GM08714 (cell line): ENCODE data around the gene KRT7.
A peak's percentile ranks its signal among the peaks of the same experiment; 100 is the strongest.
"Not testable (repeated sequence)": the region's sequence is repeated elsewhere in the genome, so short reads cannot be mapped to it uniquely, and the experiment has no call there.

Source experiments
- H3K4me3 ChIP-seq: fragments of 200-500 bp; sonication (Bioruptor generic); 2 replicates; pipeline ENCODE4 v1.5.1; 2014; ENCODE audit warnings: mild to moderate bottlenecking, low read length, inconsistent platforms
- ZNF274 ChIP-seq: IDR thresholded peaks from 2 replicates; pipeline ENCODE4 v1.6.1; 2012; ENCODE audit warnings: mild to moderate bottlenecking, low read depth, low read length

KRT7 gene

DNA sequence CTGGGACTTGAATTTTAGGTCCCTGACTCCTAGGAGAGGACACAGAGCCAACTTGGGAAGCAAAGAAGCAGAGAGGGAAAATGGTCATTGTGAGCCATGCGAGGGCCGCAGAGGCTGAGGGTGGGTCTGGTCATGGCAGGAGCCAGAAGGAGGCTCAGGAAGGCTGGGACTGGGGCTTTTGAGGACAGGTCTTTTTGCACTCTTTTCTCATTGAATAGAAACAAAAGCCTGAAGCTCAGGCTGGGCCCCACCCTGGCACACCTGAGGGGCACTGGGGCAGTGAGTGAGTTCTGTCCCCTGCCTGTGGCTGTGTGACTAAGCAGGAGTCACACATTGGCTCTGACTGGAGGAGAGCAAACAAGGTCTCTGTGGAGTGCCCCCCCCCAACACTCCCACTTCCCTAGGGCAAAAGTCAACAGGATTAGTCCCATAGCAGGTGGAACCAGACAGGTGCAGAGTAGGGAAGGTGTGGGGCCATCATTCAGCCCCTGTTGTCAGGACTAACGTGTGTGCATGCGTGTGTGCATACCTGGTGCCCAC, 2.8 kb downstream of the KRT7 start:
- TF ChIP-seq ZNF274, result no peak
- H3K4me3 ChIP-seq, result no peak overlapping the region

DNA sequence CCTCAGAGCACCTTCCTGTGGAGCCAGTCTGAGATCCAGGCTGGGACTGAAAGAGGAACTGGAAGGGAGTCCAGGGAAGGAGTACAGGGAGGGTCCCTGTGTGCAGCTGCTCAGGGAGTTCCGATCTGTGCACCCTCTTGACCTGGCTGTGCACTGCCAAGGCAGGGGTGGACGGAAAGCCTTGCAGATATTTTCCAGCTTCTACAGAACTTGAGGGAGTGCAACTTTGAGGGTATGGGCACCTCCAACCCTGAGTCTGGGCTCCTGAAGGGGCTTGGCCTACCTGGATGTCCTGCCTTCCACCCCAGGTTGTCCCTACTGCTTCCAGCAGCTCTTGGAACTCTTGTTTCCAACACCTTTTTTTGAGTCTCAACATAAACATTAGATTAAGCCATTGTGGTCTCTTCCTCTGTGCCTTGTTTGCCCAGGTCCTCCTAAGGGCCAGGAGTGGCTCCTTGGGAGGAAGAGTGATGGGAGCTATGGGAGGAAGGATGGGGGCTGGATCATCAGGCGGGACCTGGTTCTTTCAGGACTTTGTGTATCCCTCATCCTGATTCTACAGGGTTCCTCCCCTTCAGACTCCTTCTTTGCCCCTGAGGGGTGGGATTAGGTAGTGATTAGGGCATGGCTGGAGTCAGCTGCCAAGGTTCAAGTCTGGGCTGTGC, 3.5 kb downstream of the KRT7 start:
- no peak overlapping the region for H3K4me3 ChIP-seq
- TF ChIP-seq ZNF274, result no peak

DNA sequence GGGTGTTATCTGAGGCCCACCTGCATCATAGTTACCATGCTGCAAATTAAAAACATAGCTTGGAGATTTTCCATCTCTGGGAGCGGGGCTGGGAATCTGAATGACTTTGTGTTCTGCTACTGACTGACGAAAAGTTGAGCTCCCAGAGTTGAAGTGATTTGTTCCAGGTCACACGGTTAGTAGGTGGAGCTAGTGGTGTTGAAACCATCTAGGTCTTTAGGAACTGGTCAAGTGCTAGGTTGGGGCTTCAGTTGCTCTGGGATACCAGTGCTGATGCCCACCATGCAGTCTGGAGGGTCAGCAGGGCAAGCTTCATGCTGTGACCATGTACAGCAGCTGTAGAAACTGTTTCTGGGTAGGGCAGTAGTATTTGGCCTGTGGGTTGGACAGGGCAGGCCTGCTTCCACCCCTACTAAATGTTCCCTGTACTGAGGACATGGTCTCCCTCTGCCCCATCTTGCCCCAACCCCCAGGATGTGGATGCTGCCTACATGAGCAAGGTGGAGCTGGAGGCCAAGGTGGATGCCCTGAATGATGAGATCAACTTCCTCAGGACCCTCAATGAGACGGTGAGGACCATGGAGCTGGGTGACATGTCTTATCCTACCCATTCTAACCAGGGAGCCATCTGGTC, 5.3 kb downstream of the KRT7 start:
- TF ChIP-seq ZNF274, result no peak

DNA sequence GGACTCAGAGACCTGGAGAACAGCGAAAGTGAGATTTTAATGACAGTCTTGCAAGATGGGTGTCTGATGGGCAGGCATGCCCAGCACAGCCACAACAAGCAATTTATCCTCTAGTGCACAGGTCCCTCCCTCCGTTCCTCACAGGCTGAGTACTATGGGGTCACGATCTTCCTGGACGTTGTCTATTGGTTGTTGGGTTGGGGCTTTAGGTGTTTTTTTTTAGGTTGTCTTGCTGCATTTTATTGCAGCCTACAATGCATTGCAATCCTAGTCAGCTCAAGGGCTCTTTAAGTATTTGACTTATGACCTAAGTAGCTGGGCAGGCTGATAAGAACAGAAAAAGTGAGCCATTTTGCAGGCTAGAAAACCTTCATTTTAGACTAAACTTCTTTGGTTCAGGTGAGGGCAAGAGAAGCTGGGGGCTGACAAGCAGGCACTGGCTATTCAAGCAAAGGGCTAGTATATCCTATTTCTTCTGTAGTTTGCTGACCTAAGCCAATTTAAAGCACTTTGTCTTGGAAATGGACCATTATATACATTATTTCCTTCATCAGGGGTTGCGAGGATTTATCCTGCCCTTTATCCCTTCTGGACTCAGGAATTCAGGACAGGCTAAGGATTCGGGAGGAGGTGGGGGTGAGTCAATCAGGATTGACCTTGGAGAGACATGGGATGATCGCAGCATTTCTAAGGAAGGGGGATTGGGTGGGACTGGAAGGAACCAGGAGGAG, 6.0 kb downstream of the KRT7 start:
- no peak for TF ChIP-seq ZNF274

More for the DNA sequence above, 5.3 kb downstream of the KRT7 start:
- H3K4me3 ChIP-seq, result no peak overlapping the region

DNA sequence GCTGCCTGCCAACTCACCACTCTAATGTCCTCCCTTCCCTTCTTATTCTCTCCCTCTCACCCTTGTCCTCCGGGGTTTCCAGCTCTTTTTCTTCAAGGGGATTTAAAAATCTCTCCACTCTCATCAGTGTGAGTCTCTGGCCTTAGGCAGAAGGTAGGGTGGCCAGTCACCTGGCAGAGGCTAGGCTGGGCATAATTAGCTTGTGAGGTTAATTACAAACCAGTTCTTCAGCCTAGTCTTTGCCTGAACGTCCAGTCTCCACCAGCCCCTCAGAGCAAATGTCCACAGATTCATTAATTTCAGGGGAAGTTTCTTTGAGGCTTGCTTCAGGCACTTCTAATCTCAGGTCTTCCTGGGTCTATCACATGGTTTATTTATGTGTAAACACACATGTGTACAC, 6.7 kb downstream of the KRT7 start:
- no peak for TF ChIP-seq ZNF274
- H3K4me3 ChIP-seq, result no peak overlapping the region

More for the DNA sequence above, 6.0 kb downstream of the KRT7 start:
- no peak overlapping the region for H3K4me3 ChIP-seq

DNA sequence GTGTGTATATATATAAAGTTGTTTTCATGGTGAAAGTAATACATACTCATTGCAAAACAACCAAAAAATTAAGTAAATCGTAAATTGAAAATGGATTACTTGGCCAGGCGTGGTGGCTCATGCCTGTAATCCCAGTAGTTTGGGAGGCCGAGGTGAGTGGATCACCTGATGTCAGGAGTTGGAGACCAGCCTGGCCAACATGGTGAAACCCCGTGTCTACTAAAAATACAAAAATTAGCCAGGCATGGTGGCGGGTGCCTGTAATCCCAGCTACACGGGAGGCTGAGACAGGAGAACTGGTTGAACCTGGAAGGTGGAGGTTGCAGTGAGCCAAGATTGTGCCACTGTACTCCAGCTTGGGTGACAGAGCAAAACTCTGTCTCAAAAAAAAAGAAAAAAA, 7.2 kb downstream of the KRT7 start:
- H3K4me3 ChIP-seq, result not testable (repeated sequence)

DNA sequence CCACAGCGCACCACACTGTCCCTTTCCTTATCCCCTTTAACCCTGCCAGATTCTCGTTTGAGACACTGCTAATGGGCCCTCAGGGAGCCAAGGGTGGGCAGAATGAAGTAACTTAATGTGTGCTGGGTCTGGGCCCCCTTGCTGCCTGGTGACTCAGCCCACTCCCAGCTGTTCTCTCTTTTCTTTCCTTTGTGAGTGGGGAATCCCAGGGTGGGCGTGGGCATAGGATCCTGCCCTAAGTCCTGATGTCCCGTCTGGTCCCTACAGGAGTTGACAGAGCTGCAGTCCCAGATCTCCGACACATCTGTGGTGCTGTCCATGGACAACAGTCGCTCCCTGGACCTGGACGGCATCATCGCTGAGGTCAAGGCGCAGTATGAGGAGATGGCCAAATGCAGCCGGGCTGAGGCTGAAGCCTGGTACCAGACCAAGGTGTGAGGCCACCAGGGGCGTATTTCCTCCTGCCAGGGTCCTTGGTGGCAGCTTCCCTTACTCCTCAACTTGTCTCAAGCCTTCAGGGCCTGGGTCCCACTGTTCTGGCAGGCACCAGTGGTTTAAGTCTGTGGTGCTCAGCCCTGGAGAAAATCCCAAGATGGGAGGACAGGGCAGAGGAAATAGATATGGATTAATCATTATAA, 8.3 kb downstream of the KRT7 start:
- no peak for TF ChIP-seq ZNF274
- no peak overlapping the region for H3K4me3 ChIP-seq

DNA sequence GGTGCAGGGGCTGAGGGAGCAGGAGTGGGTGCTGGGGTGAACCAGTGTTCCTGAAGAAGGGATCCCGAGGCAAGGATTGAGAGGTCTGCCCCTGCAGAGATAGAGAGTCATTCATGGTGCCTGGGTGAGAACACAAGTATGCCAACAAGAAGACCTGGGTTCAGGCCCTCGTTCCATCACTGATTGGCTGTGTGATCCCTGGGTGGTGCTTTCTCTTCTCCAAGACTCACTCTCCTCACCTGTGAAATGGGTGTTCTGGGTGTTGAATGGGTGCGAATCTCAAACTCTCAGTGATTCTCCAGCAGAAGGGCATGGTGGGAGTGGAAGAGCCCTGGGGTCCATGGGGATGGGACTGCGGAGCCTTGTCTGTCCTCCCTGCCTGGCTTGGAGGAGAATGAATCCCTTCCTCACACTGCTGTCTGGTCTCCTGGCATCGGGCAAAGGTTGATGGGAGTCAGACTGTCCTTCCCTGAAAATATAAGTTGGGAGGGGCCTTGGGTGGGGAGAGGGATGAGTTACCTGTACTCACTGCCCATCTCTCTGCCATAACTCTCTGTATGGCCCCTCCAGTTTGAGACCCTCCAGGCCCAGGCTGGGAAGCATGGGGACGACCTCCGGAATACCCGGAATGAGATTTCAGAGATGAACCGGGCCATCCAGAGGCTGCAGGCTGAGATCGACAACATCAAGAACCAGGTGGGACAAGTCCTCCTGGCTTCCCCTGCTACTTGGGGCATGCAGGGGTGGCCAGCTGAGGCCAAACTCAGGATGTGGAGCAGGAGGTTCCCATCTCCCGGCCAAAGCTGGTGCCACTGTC, 9.6 kb downstream of the KRT7 start:
- no peak for TF ChIP-seq ZNF274
- H3K4me3 ChIP-seq, result no peak overlapping the region

DNA sequence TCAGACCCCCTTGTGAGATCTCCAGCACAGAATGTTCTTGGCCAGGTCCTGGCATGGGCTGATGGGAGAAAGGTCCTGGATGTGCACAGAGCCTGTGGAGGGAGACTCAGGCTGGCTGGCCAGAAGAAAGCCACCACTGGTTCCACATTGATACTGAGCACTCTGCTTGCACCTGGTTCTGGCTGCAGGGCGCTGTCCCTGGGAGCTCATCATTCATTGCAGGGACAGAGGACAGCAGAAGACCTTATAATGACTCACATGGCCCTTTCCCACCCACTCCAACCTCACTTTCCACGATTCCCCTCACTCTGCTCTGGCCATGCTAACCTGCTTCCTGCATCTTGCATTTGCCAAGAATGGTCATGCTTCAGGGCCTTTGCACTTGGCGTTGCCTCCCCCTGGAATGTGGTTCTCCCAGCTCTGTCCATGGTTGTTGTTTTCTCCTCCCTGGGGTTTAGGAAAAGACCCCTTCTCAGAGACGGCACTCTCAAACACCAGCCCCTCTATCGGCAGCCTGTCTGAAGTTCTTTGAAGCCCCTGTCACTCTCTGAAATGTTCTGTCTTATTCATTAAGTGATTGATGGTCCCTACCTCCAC, 10.3 kb downstream of the KRT7 start:
- TF ChIP-seq ZNF274, result no peak
- H3K4me3 ChIP-seq, result no peak overlapping the region

DNA sequence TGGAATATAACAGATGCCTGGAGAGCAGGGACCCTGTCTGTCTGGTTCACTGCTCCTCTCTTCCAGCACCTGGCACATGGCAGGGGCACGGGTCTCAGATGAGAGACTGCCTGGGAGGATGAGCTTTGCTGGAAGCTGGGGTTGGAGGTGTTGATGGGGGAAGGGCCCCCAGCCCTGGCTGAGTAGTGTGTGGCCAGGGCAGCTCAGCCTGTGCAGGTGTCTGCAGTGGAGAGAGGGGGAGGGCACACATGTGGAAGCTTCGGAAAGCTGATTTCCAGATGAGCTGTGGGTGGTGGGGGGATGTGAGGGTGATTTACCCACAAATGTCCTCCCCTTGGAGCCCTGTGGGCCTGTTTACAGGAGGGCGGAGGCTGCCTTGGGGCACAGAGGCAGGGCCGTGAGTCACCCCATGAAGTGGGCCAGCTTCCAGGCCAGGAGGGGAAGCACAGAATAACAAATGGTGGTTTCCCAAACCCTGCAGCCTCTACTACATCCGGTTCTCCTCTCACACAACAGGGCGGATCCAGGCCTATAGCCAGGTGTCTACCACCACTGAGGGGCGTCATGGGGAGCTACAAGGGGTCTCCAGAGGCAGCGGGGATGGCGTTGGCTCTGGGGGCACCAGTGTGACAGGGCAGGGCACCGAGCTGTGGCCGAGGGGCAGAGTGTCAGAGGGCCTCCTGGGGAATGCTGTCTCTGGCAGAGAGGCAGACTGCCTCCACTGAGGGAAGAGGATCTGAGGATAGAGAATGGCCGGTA, 11.0 kb downstream of the KRT7 start:
- H3K4me3 ChIP-seq, result peak overlapping the region; percentile 15; the same call in 1 of the 2 replicates
- no peak for TF ChIP-seq ZNF274

DNA sequence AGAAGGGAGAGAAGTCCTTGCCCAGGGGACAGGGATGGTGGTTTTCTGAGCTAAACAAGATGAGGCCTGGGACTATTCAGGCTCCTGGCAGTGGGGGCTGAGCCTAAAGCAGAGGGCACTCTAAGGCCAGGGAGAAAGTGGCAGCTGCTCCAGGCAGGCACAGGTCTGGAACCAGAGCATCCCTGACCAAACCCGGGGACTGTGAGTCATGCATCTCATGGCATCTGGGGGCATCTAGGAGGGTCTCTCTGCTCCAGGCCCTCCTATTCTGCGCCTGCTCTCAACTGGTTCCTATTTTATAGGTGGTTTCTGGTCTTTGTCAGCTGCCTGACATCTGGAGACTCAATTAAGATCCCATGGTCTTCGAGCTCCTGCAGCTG, 11.6 kb downstream of the KRT7 start:
- peak overlapping the region; percentile 15; the same call in 1 of the 2 replicates for H3K4me3 ChIP-seq
- TF ChIP-seq ZNF274, result no peak

DNA sequence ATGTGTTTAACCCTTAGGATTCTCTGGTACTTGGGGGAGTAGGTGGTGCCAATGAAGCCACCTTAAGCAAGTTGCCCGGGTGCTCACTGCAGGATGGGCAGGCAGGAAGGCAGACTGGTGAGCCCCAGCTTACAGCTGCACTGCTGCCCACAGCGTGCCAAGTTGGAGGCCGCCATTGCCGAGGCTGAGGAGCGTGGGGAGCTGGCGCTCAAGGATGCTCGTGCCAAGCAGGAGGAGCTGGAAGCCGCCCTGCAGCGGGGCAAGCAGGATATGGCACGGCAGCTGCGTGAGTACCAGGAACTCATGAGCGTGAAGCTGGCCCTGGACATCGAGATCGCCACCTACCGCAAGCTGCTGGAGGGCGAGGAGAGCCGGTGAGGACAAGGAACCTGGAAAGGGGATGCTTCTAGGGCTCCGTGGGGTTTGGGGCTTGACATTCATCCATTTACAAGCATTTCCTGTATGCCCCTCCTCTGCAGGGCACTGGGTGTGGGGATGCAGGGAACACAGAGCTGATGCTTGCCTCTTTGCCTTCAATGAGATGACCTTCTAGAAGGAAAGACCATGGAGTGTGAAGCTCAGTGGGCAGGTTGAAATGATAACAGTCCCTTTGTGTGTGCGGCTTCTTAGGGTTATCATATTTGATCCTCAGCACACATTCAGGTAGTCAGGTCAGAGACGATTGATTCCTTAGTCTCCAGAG, 12.4 kb downstream of the KRT7 start:
- no peak for TF ChIP-seq ZNF274
- H3K4me3 ChIP-seq, result no peak overlapping the region
